ENCODE measurements around the gene TMEM156.
"Not testable (repeated sequence)": the region's sequence is repeated elsewhere in the genome, so short reads cannot be mapped to it uniquely, and the experiment has no call there.

The TMEM156 gene

DNA sequence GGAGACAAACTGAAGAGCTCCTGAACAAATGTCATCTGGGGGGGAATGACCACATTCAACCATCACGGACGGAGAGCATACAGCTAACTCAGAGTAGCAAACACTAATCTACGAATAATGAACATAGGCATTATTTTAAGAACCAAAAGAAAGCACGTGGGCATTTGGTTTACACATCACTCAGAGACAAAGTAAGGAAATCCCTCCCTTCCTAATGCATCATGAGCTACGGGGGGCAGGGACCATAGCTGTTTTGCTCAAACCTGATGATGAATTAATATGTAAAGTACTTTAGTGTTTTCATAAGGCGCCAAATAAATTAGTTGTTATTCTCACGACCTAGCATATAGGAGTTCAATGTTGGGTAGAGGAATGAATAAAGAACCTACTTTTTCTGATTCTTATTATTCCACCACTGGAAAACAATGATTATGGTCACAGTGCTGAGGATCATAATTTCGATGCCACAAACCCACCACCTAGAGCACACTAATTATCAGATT, 11.7 kb upstream of the TMEM156 start:
- DNase-seq (ENCODE audit: low read depth, low spot score): no peak

DNA sequence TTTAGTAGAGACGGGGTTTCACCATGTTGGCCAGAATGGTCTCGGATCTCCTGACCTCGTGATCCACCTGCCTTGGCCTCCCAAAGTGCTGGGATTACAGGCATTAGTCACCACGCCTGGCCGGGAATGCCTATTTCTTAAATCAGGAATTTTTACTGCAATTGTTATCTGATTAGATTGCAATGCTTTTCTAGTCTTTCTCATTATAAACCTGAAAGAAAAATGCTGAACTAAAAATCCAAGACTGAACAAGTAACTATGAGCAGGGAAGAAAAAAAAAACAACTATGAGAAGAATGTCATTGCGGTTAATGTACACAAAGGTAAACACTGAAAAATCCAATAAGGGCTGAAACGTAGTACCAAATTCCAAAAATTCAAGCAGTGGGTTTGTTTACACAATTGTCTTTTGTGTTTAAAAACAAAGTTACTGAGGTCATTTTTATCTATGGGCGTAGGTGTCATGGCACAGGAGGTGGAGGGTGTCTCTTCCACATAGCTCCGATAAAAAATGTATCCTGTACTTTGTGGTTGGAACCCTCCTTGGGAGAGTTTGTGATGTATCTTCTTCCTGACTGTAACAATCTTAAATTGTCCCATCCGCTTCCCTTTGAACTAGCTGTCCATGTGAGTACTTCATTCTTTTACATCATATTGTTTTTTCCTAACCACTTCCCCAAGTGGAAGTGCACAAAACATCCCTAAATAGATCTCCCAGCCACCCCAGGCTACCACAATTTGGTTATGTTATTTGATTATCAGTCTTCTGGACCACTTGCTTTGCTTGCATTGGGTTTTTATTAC, 11.1 kb upstream of the TMEM156 start:
- DNase-seq (ENCODE audit: low read depth, low spot score): no peak

- DNase-seq (ENCODE audit: low read depth, low spot score): no peak
Observed at GRCh38 chr4:39042366-39042765, 10.2 kb upstream of the TMEM156 start.

DNA sequence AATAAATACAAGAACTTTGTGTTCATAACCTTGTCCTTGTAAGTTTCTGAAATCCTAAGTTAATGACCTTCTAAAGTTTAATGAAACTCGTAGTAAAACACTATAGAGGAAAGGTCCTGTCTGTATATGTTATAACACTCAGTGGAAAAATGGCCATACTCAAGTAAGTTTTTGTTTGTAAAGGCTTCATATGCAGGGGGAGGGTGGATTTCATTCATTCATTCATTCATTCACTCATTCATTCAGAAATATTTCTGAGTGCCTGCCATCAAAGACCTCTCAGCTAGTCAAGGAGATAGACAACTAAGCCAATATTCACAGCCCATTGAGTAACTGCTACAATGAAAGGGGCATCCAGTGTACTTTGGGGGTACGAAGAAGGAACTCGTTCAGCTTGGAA, 6.9 kb upstream of the TMEM156 start:
- no peak for DNase-seq (ENCODE audit: low read depth, low spot score)

DNA sequence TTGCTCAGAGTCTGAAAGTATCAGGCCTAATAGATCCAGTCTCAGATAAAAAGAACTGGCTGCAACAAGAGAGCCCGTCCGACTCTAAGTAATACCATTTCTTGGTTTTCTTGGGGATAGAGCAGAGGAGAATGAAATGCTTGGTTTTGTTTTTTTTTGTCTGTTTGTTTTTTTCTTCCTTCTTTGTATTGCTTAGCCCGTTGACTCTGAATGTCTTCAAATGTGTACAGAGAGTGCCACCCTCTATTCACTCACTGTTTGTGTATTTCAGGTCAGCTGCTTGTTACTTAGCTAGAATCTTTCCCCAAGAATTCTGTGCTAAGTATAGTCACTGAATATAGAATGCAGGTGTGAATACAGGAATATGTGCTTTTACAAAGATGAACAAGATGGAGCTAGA, 5.7 kb upstream of the TMEM156 start:
- no peak for DNase-seq (ENCODE audit: low read depth, low spot score)

- no peak for DNase-seq (ENCODE audit: low read depth, low spot score)
Observed at GRCh38 chr4:39037491-39037825, 5.2 kb upstream of the TMEM156 start.

DNA sequence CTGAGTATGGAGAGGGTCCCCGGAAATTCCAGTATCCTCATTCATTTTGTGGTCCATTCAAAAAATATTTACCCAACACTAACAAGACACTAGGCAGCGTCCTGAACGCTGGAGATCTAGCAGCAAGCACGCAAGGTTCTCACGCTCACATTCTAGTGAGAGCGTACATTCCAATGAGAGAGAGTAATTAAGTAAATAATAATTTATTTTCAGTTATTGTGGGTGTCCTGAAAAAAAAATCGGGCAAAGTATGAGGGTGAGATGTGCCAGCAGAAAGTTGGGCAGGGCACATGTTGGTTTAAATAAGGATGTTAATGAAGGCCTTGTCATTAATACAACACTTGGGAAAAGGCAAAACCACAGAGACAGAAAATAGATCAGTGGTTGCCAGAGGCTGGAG, 4.0 kb upstream of the TMEM156 start:
- no peak for DNase-seq (ENCODE audit: low read depth, low spot score)

DNA sequence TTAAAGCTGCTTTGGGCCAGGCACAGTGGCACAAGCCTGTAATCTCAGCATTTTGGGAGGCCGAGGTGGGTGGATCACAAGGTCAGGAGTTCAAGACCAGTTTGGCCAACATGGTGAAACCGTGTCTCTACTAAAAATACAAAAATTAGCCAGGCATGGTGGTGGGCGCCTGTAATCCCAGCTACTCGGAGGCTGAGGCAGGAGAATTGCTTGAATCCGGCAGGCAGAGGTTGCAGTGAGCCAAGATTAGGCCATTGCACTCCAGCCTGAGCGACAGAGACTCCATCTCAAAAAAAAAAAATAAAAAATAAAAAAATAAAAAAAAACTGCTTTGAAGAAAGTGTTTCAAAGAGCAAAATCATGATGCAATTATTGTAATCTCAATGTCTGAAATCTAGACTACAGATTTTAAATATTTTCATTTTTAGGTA, 604 bp downstream of the TMEM156 start:
- DNase-seq (ENCODE audit: low read depth, low spot score): not testable (repeated sequence)

GRCh38 chr4:39030725-39031124, 1.5 kb downstream of the TMEM156 start:
- no peak for DNase-seq (ENCODE audit: low read depth, low spot score)

- no peak for DNase-seq (ENCODE audit: low read depth, low spot score)
Observed at GRCh38 chr4:39029752-39030694, 2.2 kb downstream of the TMEM156 start.

DNA sequence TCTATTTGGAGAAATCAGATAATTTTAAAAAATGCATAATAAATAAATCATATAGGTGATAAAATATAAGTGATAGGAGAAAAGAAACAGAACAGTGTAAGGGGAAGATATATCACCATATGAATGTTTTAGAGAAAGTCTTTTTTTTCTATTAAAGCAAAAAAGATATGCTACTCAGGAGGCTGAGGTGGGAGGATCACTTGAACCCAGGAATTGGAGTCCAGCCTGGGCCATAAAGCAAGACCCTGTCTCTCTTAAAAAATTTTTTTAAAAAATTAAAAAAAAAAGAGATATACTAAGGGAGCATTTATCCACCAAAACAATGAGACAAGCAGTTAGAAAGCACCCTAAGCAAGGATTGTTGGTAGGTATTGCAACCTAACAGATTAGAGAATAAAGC, 6.1 kb downstream of the TMEM156 start:
- no peak for DNase-seq (ENCODE audit: low read depth, low spot score)

- DNase-seq (ENCODE audit: low read depth, low spot score): no peak
Observed at GRCh38 chr4:39025552-39026085, 6.6 kb downstream of the TMEM156 start.

GRCh38 chr4:39024311-39024865, 7.8 kb downstream of the TMEM156 start:
- no peak for DNase-seq (ENCODE audit: low read depth, low spot score)

DNA sequence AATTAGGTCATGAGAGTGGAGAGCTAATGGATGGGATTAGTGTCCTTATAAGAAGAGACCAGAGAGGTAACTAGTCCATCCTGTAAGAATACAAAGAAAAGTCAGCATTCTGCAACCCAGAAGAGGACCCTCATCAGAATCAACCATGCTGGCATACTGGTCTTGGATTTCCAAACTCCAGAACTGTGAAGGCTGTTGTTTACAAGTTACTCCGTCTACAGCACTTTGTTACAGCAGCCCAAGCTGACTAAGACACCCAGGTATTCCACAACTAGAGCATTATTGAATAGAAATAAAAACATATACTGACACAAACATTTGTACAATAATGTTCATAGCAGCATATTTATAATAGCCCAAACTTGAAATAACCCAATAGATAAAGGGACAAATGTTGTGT, 9.2 kb downstream of the TMEM156 start:
- no peak for DNase-seq (ENCODE audit: low read depth, low spot score)

DNA sequence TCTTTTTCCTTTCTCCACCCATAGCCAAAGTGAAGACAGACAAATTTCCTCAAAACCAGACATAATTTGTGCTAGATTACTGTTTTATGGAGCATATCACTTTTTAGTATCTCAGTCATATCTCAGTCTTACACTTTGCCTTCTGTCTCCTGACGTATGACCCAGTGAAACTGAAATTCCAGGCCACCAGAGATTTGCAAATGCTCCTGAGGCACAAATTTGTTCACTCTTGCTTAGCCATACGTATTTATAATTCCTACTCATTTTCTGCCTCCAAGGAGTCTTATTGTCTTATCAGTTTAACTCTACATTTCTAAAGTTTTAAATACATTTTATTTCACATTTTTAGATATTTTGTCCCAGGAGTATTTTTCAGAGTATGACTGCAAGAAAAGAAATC, 10.0 kb downstream of the TMEM156 start:
- no peak for DNase-seq (ENCODE audit: low read depth, low spot score)

DNA sequence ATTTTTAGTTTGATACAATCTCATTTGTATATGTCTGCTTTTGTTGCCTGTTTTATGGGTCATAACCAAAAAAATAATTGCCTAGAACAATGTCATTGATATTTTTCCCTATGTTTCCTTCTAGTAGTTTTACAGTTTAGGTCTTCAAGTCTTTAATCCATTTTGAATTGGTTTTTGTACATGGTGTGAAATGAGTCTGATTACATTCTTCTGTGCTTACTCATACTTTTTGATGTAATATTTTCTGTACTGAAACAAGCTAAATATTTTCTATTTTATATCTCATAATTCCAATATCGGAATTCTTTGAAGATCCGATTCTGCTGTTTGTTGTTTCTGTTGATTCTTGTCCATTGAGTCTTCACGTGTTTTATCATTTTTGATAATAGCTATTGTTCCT, 10.6 kb downstream of the TMEM156 start:
- DNase-seq (ENCODE audit: low read depth, low spot score): no peak

GRCh38 chr4:39020130-39020529, 12.1 kb downstream of the TMEM156 start:
- DNase-seq (ENCODE audit: low read depth, low spot score): no peak

GRCh38 chr4:39014028-39014427, 18.2 kb downstream of the TMEM156 start:
- no peak for DNase-seq (ENCODE audit: low read depth, low spot score)

DNA sequence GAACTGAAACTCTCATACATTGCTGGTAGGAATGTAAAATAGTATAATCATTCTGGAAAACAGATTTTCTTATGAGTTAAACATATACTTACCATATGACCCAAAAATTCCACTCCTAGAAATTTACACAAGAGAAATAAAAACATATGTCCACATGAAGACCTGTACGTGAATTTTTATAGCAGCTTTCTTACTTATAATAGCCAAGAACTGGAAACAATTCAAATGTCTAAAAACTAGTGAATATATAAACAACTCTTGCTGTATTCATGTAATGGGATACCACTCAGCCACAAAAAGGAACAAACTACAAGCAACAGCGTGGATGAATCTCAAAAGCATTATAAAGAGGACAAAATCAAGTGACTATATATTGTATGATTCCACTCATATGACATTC, 27.5 kb downstream of the TMEM156 start:
- no peak for DNase-seq (ENCODE audit: low read depth, low spot score)

DNA sequence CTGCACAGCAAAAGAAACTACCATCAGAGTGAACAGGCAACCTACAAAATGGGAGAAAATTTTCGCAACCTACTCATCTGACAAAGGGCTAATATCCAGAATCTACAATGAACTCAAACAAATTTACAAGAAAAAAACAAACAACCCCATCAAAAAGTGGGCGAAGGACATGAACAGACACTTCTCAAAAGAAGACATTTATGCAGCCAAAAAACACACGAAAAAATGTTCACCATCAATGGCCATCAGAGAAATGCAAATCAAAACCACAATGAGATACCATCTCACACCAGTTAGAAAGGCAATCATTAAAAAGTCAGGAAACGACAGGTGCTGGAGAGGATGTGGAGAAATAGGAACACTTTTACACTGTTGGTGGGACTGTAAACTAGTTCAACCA, 30.2 kb downstream of the TMEM156 start:
- not testable (repeated sequence) for DNase-seq (ENCODE audit: low read depth, low spot score)

DNA sequence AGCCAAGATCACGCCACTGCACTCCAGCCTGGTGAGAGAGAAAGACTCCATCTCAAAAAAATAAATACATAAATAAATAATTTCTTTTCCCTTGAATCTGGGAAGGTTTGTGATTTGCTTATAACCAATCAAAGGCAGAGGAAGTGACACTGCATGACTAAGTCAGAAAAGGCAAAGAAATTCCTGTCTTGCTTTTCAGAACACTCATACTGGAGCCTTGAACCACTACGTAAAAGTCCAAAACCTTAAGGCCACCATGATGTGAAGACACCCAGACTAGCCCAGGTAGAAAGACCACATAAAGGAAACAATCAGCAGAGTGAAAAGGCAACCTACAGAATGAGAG, 36.6 kb downstream of the TMEM156 start:
- DNase-seq (ENCODE audit: low read depth, low spot score): no peak

- DNase-seq (ENCODE audit: low read depth, low spot score): no peak
Observed at GRCh38 chr4:38994135-38994534, 38.1 kb downstream of the TMEM156 start.

All from smooth muscle cell of the brain vasculature (primary cell).